Testis (tissue), 2 donors: ENCODE results near the gene CA12.

Experiments used
- CTCF ChIP-seq, 3 experiments: fragments of 450-650 bp in 2 of 3; fragments of 200-600 bp in 1 of 3; sonication (generic) in 1 of 3; IDR thresholded peaks; one replicate each; pipeline ENCODE4 v1.5.1; 2016 to 2019; ENCODE audit warnings: antibody characterized with exemption in 3 of 3, mild to moderate bottlenecking in 2 of 3, moderate library complexity in 1 of 3
- POLR2A ChIP-seq: fragments of 450-650 bp; IDR thresholded peaks from one replicate; pipeline ENCODE4 v1.6.1; 2017; ENCODE audit warnings: antibody characterized with exemption, mild to moderate bottlenecking, moderate library complexity

GRCh38 chr15:63345391-63345752 is 36.3 kb downstream of the CA12 start:
- no peak for TF ChIP-seq CTCF (IDR thresholded peaks at IDR 0.05)
- no peak for TF ChIP-seq POLR2A
